MM.1S (cell line): ENCODE results near the gene NAA60.

Experiments used
- EZH2 ChIP-seq: fragments of 300-600 bp; sonication (generic); optimal IDR thresholded peaks from 2 replicates; pipeline ENCODE3; 2017; ENCODE audit warnings: low read depth, mild to moderate bottlenecking, antibody characterized with exemption, low read length, mixed read lengths
- TF ChIP-seq, protein P1 (sequence below): fragments of 300-600 bp; sonication (generic); IDR thresholded peaks from 2 replicates; pipeline ENCODE4 v1.5.1; 2016; ENCODE audit warnings: antibody characterized with exemption, low read length, mixed read lengths

DNA sequence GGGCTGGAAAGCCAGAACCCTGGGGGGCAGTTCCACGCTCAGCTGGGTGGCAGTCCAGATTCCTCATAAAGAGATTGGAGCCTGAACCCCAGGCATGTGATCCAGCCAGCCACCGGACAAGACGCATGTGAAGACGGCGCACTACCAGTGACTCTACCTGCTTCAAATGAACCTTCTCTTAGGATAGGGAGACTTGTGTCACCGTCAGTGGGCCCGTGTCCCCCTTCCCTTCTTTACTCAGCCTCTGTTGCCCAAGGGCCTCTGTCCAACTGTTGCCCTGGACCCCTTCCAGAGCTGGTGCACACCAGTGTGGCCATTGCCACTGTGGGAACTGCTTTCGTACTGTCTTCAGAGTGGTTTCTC lies 75.5 kb downstream of the NAA60 start:
- TF ChIP-seq, protein P1, sequence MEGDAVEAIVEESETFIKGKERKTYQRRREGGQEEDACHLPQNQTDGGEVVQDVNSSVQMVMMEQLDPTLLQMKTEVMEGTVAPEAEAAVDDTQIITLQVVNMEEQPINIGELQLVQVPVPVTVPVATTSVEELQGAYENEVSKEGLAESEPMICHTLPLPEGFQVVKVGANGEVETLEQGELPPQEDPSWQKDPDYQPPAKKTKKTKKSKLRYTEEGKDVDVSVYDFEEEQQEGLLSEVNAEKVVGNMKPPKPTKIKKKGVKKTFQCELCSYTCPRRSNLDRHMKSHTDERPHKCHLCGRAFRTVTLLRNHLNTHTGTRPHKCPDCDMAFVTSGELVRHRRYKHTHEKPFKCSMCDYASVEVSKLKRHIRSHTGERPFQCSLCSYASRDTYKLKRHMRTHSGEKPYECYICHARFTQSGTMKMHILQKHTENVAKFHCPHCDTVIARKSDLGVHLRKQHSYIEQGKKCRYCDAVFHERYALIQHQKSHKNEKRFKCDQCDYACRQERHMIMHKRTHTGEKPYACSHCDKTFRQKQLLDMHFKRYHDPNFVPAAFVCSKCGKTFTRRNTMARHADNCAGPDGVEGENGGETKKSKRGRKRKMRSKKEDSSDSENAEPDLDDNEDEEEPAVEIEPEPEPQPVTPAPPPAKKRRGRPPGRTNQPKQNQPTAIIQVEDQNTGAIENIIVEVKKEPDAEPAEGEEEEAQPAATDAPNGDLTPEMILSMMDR: no peak
- no peak for TF ChIP-seq EZH2
